ENCODE data around the gene FCGR2B. TPM values are rescaled to one million over a fixed set of nuclear protein-coding genes. Genes with fewer than 3 reads are reported as not detected.

Gene FCGR2B
- total and polyA plus RNA-seq, 2 experiments from 2014 or later: not detected

- TF ChIP-seq REST (IDR thresholded peaks at IDR 0.05; ENCODE audit: unreplicated experiment): no peak
Measured at GRCh38 chr1:161676958-161677689, 14.2 kb downstream of the FCGR2B start (continued).

GRCh38 chr1:161678500-161678899, 15.6 kb downstream of the FCGR2B start:
- no peak for DNase-seq (ENCODE audit: low spot score)
- H3K4me1 ChIP-seq (ENCODE audit: insufficient read depth): no peaks in the 10 kb centered on the region
- no peaks in the 10 kb centered on the region for H3K36me3 Mint-ChIP-seq (ENCODE audit: low read depth)
- no peak overlapping the region for H2AFZ ChIP-seq
- no peaks in the 10 kb centered on the region for H3K9me3 Mint-ChIP-seq
- H3K9me2 ChIP-seq (ENCODE audit: insufficient read depth): no peaks in the 10 kb centered on the region
- H3K4me2 ChIP-seq: no peak overlapping the region
- no peaks in the 10 kb centered on the region for H3F3A ChIP-seq (replicated peaks; ENCODE audit: low read depth)
- H3K27me3 ChIP-seq (ENCODE audit: insufficient read depth): no peaks in the 10 kb centered on the region
- H4K20me1 ChIP-seq (replicated peaks; ENCODE audit: insufficient read depth): no peaks in the 10 kb centered on the region
- H3K36me3 ChIP-seq (ENCODE audit: insufficient read depth): no peaks in the 10 kb centered on the region
- peaks cover 7% of the 10 kb centered on the region; the same call in 2 of the 3 replicates for H3K4me1 Mint-ChIP-seq
- no peak overlapping the region for H3K4me3 Mint-ChIP-seq
- H3K79me2 ChIP-seq (replicated peaks; ENCODE audit: insufficient read depth): no peaks in the 10 kb centered on the region
- H3K4me3 ChIP-seq: no peak overlapping the region
- ATAC-seq: no peak
- no peak overlapping the region for H3K27ac ChIP-seq (ENCODE audit: low read depth)
- H3K27ac Mint-ChIP-seq: no peak overlapping the region
- H3K27me3 Mint-ChIP-seq (ENCODE audit: insufficient read depth, low read depth, poor library complexity): no peaks in the 10 kb centered on the region
- TF ChIP-seq REST (IDR thresholded peaks at IDR 0.05; ENCODE audit: unreplicated experiment) (no peak), POLR2AphosphoS5 (IDR thresholded peaks at IDR 0.05; ENCODE audit: low read depth) (no peak), CREB1 (CRISPR knock-in tag; IDR thresholded peaks at IDR 0.05; ENCODE audit: low read depth) (no peak), ZNF114 (CRISPR knock-in tag; IDR thresholded peaks at IDR 0.05) (no peak), EZH2phosphoT487 (IDR thresholded peaks at IDR 0.05; ENCODE audit: unreplicated experiment) (no peak), ETS1 (IDR thresholded peaks at IDR 0.05) (no peak), NANOG (IDR thresholded peaks at IDR 0.05; ENCODE audit: borderline replicate concordance) (no peak), CTCF (conservative IDR thresholded peaks at IDR 0.05; ENCODE audit: low read depth in 2 of 2) (no peak), ZNF331 (CRISPR knock-in tag; IDR thresholded peaks at IDR 0.05; ENCODE audit: low read depth) (no peak), STAT1 (IDR thresholded peaks at IDR 0.05; ENCODE audit: unreplicated experiment) (no peak)
